ENCODE results near the gene PPARD.

DNA sequence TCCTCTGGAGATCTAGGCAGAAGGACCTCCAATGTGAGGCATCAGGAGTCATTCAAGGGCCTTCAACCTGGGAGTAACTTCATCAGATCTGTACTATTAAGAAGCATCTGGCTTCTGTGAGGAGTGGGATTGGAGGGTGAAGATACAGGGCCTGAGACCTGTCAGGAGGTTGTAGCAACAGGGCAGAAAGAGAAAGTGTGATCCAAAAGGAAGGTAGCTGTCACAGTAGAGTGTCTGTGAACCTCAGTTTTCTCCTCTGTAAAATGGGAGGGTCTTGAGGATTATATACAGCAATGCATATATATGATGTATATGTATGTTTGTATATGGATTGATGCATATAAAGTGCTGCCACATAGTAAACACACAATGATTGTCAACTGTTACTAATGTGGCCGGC, 123.3 kb downstream of the PPARD start:
- TF ChIP-seq, protein P1, sequence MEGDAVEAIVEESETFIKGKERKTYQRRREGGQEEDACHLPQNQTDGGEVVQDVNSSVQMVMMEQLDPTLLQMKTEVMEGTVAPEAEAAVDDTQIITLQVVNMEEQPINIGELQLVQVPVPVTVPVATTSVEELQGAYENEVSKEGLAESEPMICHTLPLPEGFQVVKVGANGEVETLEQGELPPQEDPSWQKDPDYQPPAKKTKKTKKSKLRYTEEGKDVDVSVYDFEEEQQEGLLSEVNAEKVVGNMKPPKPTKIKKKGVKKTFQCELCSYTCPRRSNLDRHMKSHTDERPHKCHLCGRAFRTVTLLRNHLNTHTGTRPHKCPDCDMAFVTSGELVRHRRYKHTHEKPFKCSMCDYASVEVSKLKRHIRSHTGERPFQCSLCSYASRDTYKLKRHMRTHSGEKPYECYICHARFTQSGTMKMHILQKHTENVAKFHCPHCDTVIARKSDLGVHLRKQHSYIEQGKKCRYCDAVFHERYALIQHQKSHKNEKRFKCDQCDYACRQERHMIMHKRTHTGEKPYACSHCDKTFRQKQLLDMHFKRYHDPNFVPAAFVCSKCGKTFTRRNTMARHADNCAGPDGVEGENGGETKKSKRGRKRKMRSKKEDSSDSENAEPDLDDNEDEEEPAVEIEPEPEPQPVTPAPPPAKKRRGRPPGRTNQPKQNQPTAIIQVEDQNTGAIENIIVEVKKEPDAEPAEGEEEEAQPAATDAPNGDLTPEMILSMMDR (IDR thresholded peaks at IDR 0.05; ENCODE audit: poor library complexity), result no peak
- no peak for TF ChIP-seq EZH2phosphoT487 (IDR thresholded peaks at IDR 0.05; ENCODE audit: low read depth, severe bottlenecking, unreplicated experiment)
